NB4 (cell line): ENCODE data around the gene METRN.

Source experiments
- CTCF ChIP-seq: IDR thresholded peaks from one replicate; pipeline ENCODE4 v1.5.1; 2012; ENCODE audit warnings: low read depth, low read length
- POLR2A ChIP-seq: IDR thresholded peaks from 2 replicates; pipeline ENCODE4 v1.6.1; 2011; ENCODE audit warnings: mild to moderate bottlenecking; ENCODE audit not compliant: insufficient read length; ENCODE audit errors: extremely low read depth

GRCh38 chr16:704047-704446, 10.9 kb upstream of the METRN start:
- TF ChIP-seq CTCF: no peak
- TF ChIP-seq POLR2A: no peak
